SH-SY5Y (cell line): ENCODE measurements around the gene HFM1.

Experiments used
- GATA2 ChIP-seq: IDR thresholded peaks from 2 replicates; pipeline ENCODE4 v1.6.1; 2011; ENCODE audit warnings: mild to moderate bottlenecking, low read depth, low read length
- GATA3 ChIP-seq: IDR thresholded peaks from 2 replicates; pipeline ENCODE4 v1.6.1; 2011; ENCODE audit warnings: low read depth, mild to moderate bottlenecking, low read length, moderate library complexity

DNA sequence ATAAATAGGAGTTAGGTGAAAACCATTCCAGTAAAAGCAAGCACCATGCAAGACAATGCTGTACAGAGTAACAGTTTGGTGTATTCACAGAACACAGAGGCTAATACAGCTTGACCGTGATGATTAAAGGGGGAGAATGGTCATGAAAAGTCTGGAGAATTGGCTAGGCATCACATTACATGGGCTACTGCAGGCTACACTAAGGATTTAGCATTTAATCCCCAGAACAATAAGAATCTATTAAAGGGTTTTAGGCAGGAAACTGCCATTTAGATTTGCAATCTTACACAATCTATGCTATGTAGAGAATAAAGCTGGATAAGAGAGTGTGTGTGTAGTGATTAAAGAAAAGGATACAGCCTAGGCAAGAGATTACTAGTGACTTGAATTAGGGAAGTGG is 30.6 kb downstream of the HFM1 start:
- TF ChIP-seq GATA3 (no peak), GATA2 (no peak)
